Thyroid gland (tissue), 4 donors: ENCODE data around the gene RARA. TPM values are rescaled to one million over a fixed set of nuclear protein-coding genes. Genes with fewer than 3 reads are reported as not detected.

Source experiments
- DNase-seq, 2 donors: peaks; one replicate each; pipeline ENCODE4 v3.0.0-alpha.2; 2019
- H3K27ac ChIP-seq, 3 donors: fragments of 200-600 bp; sonication (generic); 1 replicate in 2 of 3; 2 replicates in 1 of 3; pipeline ENCODE4 v1.5.1; 2016 to 2019; ENCODE audit warnings: mild to moderate bottlenecking in 1 of 3, moderate library complexity in 1 of 3
- H3K27me3 ChIP-seq: fragments of 200-600 bp; sonication (generic); one replicate; pipeline ENCODE4 v1.5.1; 2019
- H3K36me3 ChIP-seq, 2 donors: fragments of 200-600 bp; sonication (generic); one replicate each; pipeline ENCODE4 v1.5.1; 2016 to 2019
- H3K4me1 ChIP-seq, 2 donors: fragments of 200-600 bp; sonication (generic); one replicate each; pipeline ENCODE4 v1.5.1; 2017 to 2019
- H3K4me3 ChIP-seq, 3 donors: fragments of 200-600 bp; sonication (generic); replicated peaks in 1 of 3; 1 replicate in 2 of 3; 2 replicates in 1 of 3; pipeline ENCODE4 v1.5.1; 2016; ENCODE audit warnings: mild to moderate bottlenecking in 1 of 3
- H3K9me3 ChIP-seq: fragments of 200-600 bp; sonication (generic); one replicate; pipeline ENCODE4 v1.5.1; 2017
- CTCF ChIP-seq, 6 experiments: fragments of 200-600 bp in 3 of 6; fragments of 450-650 bp in 3 of 6; sonication (generic) in 3 of 6; IDR thresholded peaks; one replicate each; pipeline ENCODE4 v1.5.1; 2016 to 2019; ENCODE audit warnings: antibody characterized with exemption in 6 of 6, mild to moderate bottlenecking in 2 of 6, inconsistent platforms in 1 of 6, moderate library complexity in 1 of 6
- POLR2A ChIP-seq, 2 donors: fragments of 450-650 bp; IDR thresholded peaks; one replicate each; pipeline ENCODE4 v1.6.1; 2017; ENCODE audit warnings: antibody characterized with exemption in 2 of 2, mild to moderate bottlenecking in 2 of 2, moderate library complexity in 1 of 2
- WGBS, 2 donors: methylation state at CpG; one replicate each; pipeline ENCODE4 v1.1.5; 2017; 5-methylcytosine and 5-hydroxymethylcytosine counted together
- intact Hi-C: fragments of 100-400 bp; cut with DNase I; formaldehyde crosslinking; loops from one replicate; pipeline ENCODE4 v1.15.1; 2023
- total RNA-seq, 4 donors: library from RNA; depleted of rRNA; stranded (reverse); fragments of >200 nt; gene quantifications; one replicate each; pipeline ENCODE4 v1.2.3, GENCODE V29; 2016

The RARA gene
- total RNA-seq, 4 donors from 2014 or later = 20.0 to 60.9 (median 35.2) TPM

- peaks cover 0 to 4% of the 10 kb centered on the region in 2 donors for H3K4me1 ChIP-seq
- TF ChIP-seq POLR2A (IDR thresholded peaks at IDR 0.05) = no peak
- no peak for TF ChIP-seq CTCF (IDR thresholded peaks at IDR 0.05)
- H3K36me3 ChIP-seq = peaks cover 12 to 32% of the 10 kb centered on the region in 2 donors
- no peak for DNase-seq
- 72 to 77% methylated on average over 10 to 16 of the region's 19 CpGs for WGBS, 2 donors
- no peaks in the 10 kb centered on the region for H3K9me3 ChIP-seq
- peak overlapping the region in 1 of 3 donors; percentile 43 for H3K27ac ChIP-seq
- no peaks in the 10 kb centered on the region for H3K27me3 ChIP-seq
- intact Hi-C loops = no loop called here
- no peak overlapping the region for H3K4me3 ChIP-seq
Measured at GRCh38 chr17:40356990-40357881, 48.3 kb downstream of the RARA start.

GRCh38 chr17:40358323-40359038 lies 49.5 kb downstream of the RARA start:
- intact Hi-C loops = no loop called here
- Histone ChIP-seq H3K27ac (no peak overlapping the region), H3K4me3 (no peak overlapping the region), H3K27me3 (no peaks in the 10 kb centered on the region), H3K4me1 (peaks cover 0 to 5% of the 10 kb centered on the region in 2 donors), H3K36me3 (peaks cover 7 to 25% of the 10 kb centered on the region in 2 donors), H3K9me3 (no peaks in the 10 kb centered on the region)
- TF ChIP-seq CTCF (IDR thresholded peaks at IDR 0.05) (peak; percentile 91 to 98 (median 94)), POLR2A (IDR thresholded peaks at IDR 0.05) (no peak)
- 12 to 13% methylated on average over 17 of the region's 17 CpGs for WGBS, 2 donors
- peak; percentile 89 to 92 for DNase-seq

GRCh38 chr17:40360091-40360490 lies 51.1 kb downstream of the RARA start:
- TF ChIP-seq POLR2A (IDR thresholded peaks at IDR 0.05) = no peak
- TF ChIP-seq CTCF (IDR thresholded peaks at IDR 0.05) = no peak
- intact Hi-C loops = loop anchor here (5.0 kb wide), 1 partner anchor 57 kb away; the partner anchor contains the start of gene TOP2A
- no peak for DNase-seq
- 82 to 83% methylated on average over 6 to 8 of the region's 8 CpGs for WGBS, 2 donors
- no peak overlapping the region for H3K27ac ChIP-seq
- no peaks in the 10 kb centered on the region for H3K9me3 ChIP-seq
- no peaks in the 10 kb centered on the region for H3K27me3 ChIP-seq
- no peak overlapping the region for H3K4me3 ChIP-seq
- H3K36me3 ChIP-seq = peaks cover 7 to 12% of the 10 kb centered on the region in 2 donors
- peaks cover 3 to 12% of the 10 kb centered on the region in 2 donors for H3K4me1 ChIP-seq

GRCh38 chr17:40361063-40361924 lies 52.3 kb downstream of the RARA start:
- 70 to 75% methylated on average over 31 to 32 of the region's 32 CpGs for WGBS, 2 donors
- H3K4me3 ChIP-seq = no peak overlapping the region
- no peaks in the 10 kb centered on the region for H3K27me3 ChIP-seq
- no peak for TF ChIP-seq POLR2A (IDR thresholded peaks at IDR 0.05)
- no peak for TF ChIP-seq CTCF (IDR thresholded peaks at IDR 0.05)
- H3K36me3 ChIP-seq = peaks cover under 1 to 3% of the 10 kb centered on the region in 2 donors
- H3K4me1 ChIP-seq = peaks cover 3 to 12% of the 10 kb centered on the region in 2 donors
- DNase-seq = no peak
- intact Hi-C loops = loop anchor here (5.0 kb wide), 1 partner anchor 56 kb away; the partner anchor contains the start of gene TOP2A
- H3K9me3 ChIP-seq = no peaks in the 10 kb centered on the region
- H3K27ac ChIP-seq = no peak overlapping the region
